GM19372 (cell line): Measurements from ENCODE around the gene FPR2.

Experiments used
- ATAC-seq: cut with Tn5 transposase; IDR thresholded peaks from one replicate; pipeline ENCODE4 v1.9.1; 2021; ENCODE audit warnings: mild to moderate bottlenecking, low read depth, moderate library complexity; ENCODE audit not compliant: unreplicated experiment

The FPR2 gene

DNA sequence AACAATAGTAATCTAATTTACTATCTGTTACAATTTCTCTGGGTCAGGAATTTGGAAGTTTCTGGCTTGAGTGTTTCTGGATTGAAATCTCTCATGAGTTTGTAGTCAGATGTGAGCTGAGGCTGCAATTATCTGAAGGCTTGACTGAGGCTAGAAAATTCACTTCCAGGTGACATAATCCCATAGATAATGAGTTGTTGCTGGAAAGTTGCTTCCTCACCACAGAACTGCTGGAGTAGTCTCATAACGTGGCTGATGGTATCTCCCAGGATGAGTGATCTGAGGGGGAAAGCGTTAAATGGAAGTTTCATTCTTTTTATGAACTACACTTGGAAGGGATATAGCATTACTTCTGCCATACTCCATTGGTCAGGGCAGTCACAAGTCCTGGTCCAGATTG lies 18.7 kb downstream of the FPR2 start:
- ATAC-seq, result no peak

DNA sequence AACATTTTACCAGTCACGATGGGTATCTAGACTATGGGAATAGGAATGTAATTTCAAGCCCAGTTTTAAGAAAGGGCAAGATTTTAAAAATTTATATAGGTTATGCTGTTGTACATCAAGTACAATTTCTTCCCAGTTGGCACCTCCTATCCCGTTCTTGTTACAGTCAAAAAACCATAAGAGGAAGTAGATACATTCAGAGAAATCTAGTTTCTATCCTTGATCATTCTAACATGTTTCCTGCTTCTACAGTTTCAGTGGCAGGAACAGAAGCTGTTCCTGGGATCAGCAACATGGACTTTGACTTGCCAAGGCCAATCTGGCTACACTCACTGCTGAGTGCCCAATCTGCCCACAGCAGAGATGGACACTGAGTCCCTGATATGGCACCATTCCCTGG lies 19.3 kb downstream of the FPR2 start:
- no peak for ATAC-seq

DNA sequence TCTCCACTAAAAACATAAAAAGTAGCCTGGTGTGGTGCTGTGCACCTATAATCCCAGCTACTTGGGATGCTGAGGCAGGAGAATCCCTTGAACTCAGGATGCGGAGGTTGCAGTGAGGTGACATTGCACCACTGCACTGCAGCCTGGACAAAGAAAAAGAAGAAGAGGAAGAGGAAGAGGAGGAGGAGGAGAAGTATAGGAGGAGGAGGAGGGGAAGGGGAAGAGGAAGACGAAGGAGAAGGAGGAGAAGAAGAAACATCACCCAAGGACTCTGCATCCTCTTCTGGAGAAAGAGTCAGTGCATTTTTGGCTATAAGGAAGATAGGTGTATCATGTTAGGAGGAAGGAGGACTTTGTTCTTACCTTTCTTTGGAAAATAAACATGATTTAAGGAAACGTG lies 21.0 kb downstream of the FPR2 start:
- no peak for ATAC-seq

DNA sequence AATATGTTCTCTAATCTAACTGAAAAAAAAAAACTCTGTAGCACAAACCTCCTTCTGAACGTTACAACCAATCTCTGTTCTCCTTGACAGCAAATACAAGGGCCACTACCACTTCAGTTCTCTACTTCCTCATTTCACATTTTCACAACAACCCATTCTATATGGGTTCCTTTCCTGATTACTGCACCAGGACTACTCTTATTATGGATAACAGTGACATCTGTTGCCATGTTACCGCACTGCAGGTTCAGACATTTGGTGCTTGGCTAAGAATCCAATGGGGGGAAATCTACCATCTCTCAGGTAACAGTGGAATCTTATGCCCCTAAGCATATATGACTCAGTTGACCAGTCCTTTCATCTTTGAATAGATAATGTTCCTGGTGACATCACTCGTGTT lies 22.4 kb downstream of the FPR2 start:
- no peak for ATAC-seq

DNA sequence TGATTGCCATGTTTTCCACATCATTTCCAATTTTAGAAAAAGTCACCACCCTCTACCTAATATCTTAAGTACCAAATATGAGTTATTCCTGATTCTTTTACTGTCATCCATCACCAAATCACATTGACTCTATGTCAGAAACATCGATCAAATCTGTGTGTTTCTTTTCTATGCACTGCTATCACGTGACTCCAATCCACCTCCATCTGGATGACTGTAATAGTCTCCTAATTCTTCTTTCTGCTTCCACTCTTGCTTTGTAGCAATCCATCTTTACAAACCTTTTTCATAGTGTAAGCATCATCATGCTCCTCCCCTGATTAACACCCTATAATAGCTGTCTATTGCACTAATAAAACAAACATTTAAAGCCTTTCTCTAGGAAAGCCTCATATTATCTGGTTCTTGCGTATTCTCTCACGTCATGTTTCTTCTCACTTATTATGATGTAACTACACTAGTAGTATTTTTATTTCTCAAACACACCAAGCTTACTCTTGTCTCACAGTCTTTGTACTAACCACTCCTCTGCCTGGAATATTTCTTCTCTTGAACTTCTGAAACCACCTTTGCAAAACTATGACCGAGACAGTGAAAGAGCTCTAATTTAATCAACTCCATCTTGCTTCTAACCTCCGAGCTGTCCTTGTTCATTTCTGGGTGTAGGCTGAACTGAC lies 23.3 kb downstream of the FPR2 start:
- no peak for ATAC-seq

DNA sequence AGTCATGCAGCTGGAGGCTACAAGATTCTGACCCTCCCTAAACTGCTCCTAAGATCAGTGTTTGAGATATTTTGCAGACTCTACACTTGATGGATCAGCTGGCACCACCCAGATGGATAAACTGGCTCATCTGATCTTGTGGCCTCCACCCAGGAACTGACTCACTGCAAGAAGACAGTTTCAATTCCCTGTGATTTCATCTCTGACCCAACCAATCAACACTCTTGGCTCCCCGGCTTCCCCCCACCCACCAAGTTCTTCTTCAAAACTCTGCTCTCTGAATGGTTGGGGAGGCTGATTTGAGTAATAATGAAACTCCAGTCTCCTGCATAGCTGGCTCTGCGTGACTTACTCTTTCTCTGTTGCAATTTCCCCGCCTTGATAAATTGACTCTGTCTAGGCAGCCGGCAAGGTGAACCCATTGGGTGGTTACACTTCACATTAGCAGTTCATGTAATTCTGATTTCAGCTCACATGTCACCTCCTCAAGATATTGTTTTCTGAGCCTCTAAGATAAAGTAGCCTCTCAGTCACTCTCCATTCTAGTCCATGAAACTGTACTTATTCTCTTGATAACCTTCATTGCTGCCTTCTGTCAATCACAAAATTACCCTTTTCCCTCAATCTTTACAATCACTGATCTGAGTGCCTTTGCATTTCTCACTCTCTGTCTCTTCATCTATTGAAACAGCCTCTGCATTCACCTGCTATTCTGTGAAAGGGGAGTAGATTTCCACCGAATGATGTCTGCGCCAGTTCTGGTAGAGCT lies 24.1 kb downstream of the FPR2 start:
- no peak for ATAC-seq

DNA sequence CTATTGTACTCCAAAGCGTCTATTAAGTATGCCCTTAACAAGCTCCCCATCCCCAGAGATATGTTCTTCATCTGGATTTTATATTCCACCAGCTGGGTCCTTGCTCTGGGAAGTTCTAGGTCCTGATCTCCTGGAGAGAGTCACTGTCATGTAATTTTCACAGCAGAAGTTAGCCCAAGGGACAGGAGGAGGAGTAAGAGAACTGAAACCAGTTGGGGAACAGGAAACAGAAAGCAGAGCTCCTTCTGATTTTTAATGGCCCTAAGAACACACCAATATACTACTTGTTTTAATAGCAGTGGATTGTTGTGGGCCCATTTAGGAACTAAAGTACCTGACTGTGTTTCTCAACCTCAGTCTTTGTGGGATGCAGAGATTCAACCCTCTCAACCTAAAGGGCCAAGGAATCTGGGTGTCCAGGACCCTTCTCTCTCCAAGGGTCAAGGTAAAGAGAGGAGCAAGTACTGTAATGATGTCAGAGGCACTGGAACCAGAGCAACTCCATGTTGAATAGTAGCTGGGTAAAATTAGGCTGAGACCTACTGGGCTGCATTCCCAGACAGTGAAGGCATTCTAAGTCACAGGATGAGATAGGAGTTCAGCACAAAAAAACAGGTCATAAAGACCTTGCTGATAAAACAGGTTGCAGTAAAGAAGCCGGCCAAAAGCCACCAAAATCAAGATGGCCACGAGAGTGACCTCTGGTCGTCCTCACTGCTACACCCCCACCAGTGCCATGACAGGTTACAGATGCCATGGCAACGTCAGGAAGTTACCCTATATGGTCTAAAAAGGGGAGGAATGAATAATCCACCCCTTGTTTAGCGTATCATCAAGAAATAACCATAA lies 25.9 kb downstream of the FPR2 start:
- no peak for ATAC-seq

DNA sequence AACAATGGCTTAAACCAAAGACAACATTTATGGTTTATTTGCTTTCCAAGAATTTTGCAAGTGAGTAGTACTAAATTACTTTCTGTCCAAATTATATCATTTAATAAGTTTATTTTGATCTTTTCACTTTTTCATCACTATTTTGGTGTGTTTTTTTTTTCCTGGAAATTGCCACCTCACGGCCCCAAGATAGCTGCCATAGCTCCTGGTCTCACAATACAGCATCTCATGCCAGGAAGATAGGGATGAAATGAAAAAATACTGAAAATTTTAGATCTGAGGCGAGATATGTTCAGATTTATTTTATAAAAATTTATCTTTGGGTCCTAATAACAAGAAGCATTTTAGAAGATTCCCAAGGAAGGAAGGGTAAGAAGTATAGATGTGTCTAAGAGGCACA lies 27.0 kb downstream of the FPR2 start:
- no peak for ATAC-seq

DNA sequence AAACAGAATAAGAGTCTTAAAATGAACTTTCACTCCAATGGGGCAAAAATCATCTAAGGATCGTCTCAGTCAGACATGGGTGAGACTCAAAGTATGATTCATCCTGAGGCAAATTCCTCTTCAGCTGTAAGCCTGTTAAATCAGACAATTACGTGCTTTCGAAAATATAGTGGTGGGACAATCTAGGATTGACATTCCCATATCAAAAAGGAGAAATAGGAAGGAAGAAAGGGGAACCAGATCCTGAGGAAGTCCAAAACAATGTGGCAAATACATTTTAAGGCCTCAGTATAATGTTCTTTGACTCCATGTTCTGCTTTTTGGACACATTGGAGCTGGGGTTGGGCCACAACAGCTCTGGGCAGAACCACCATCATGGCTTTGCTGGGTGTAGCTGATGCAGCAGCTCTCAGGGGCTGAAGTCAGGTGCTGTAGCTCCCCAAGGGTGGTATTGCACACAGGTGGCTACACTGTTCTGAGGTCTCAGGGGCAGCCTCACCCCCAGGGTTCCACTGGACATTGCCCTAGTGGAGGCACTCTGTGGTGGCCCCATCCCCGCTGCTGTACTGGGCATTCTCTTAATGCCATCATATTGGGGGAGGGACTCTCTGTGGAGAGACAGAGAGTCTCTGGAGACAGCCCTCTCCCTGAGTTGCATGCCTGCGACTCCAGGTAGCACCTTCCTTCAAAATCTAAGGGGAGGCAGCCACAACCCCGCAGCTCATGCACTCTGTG lies 28.2 kb downstream of the FPR2 start:
- no peak for ATAC-seq

DNA sequence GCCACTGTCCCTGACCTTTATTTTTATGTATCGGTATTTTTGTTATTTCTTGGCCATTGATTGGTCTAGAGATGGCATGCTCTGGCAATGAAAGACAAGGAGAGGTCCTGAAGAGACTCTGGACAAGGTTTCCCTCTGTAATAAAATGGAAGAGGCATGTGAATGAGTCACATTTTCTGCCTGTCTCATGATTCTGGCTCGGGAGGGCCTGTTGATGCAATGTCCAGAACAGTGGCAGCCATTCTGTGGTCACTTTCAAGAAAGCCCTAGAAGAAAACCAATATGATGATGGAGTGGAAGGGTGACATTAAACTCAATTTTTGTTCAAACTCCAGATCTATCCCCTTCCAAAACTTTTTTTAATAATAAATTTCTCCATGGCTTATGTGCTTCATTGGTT lies 32.0 kb downstream of the FPR2 start:
- ATAC-seq, result no peak

DNA sequence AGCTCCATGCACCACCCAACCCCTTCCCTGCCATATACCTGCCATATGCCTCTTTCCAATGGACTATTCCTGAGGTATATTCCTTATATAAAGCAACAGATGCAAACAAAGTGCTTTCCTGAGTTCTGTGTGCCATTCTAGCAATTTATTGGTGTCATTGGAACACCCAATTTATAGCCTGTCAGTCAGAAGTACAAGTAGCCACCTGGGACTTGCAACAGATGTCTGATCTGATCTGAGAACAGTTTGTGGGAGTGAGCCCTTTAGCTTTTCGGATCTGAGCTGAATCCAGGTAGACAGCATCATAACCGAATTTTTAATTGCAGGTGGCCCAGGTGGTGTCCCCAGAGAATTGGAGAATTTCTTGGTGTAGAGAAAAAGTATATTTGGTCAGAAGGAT lies 33.0 kb downstream of the FPR2 start:
- ATAC-seq, result no peak

DNA sequence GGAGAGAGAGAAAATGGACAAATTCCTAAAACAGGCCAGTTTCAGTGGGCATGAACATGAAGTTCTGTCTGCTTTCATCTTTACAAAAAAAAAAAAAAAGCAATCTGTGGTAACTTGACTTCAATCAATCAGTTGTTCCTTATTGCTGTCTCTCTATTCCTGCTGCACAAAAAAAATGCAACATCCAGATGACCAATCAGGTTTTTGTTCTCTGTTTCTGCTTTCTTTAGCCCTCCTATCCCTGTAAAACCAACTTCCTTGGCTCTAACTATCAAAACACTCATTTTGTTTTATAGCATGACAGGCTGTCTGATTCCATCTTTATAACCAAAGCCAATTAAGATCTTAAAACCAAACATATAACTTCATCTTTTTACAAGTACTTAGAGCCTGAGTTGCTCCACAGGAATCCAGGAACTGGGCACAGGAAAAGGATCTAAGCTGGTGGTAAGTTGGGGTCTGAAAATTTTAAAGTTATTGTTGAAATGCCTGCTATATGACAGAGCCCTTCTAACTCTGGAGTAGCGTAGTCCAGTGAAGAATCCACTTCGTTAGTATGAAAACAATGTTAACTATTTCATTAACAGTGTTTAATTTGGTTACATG lies 34.0 kb downstream of the FPR2 start, which contains the start of gene FPR3:
TSS of gene FPR3 (plus strand) at position 273 of the 606 bp plus-strand sequence. CDS start 28,592 bp downstream, outside the sequence.
- no peak for ATAC-seq

DNA sequence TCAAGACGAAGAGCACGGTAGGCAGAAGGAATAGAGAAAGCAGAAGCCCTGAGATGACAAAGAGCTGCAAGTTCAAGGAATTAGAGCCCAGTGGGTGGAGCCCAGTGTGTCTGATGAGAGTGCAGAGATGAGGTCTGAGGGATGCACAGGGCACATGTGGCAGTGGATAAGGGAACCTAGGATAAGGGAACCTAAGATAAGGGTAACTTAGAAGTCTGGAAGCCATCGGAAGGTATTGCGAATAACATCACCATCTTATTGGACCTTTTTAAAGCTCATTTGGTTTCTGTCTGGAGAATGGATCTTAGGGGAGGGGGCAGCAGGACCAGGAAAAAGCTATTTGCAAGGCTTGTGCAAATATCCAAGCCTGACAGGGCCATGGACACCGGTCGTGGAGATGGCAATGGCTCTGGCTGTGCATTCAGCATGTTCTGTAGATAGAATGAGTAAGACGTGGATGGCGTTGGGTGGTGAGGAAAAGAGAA lies 35.3 kb downstream of the FPR2 start:
- ATAC-seq, result no peak

DNA sequence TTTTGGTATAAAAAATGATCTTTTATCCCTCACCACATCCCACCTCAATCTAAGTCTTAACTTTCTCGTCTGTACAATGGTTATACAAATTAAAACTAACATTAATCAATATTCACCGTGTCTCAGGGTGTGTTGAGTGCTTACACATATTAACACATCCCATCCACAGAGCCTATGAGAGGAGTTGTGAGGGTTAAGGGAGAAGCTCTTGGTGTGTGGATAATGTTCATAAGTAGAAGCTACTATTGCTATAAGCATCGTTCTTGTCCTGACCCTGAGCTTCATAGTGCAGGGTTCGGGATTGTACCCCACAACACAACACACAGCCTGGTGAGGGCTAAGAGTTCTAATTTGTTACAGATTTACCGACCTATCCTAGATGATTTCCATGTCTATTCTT lies 36.5 kb downstream of the FPR2 start:
- no peak for ATAC-seq

DNA sequence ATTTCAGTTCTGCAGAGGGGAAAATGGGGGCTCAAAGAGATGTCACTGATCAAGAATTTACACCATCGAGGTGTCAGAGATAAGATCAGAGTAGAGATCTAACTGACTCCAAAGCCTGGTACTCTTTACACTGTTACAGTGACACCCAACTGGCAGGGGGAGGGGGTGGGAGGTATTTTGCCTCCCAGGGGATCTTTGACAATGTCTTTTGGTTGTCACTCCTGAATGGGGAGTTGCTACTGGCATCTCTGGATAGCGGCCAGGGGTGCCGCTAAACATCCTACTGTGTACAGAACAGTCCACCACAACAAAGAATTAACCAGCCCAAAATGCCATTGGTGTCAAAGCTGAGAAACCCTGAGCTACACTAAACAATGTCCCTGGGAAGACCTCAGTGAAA lies 37.1 kb downstream of the FPR2 start:
- no peak for ATAC-seq

DNA sequence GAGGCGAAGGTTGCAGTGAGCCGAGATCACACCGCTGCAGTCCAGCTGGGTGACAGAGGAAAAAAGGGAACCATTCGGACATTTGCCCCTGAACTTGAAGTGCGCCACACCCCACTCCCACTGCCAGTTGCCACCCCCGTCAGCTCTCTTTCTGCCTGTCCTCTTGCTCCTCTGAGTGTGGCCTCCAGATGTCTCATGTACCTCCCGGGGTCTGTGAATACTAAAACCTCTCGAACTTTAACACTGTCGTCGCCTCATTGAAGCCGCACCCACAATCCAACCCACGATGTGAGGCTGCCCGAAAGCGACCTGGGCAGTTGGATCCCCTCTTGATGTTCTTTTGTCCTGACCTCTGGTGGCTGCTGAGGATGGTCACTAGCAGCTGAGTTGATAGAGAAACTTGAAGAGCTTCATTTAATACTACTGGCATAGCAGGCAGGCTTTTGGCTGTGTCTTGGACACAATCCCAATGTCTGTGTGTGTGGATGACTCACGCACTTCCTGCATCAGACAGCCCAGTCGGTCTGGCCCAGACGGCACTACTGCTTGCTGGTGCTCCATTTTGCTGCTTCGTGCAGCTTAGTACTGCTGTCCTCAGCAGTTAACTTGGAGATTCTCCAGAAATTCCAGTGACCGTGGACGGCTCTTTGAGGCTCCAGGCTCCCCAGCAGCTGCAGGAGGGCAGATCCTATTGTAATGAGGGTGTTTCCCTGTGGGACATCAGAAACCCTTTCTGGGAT lies 38.2 kb downstream of the FPR2 start:
- no peak for ATAC-seq

DNA sequence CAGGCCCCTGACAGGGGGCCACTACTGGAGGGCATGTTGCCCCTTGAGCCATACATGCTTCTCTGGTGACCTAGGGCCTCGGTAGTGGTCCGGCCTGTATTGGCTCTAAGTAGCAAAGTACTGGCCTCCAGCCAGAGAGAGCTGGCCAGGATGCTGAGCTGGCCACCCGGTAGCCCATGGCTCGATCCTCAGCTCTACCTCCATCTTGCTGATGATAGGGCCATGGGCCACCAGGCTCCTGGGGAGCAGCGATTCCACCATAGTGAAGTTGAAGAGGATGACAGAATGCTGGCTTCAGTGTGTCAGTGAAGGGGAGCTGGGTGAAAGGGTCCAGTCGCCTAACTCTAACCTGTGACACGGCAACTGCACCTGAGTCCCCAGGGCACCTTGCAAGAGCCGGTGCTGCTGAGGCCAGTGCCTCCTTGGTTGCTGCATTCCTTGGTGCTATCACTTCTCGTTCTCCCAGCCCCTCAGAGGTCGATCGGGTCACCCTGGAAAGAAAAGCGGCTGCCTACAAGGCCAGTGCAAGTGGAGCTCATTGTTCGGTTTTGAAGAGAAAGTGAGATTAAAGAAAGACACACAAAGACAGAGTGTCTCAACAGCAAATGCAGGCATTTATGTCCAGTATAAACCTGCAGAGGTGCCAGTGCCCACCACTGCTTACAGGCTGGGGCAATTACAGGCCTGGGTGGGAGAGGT lies 38.9 kb downstream of the FPR2 start:
- no peak for ATAC-seq

DNA sequence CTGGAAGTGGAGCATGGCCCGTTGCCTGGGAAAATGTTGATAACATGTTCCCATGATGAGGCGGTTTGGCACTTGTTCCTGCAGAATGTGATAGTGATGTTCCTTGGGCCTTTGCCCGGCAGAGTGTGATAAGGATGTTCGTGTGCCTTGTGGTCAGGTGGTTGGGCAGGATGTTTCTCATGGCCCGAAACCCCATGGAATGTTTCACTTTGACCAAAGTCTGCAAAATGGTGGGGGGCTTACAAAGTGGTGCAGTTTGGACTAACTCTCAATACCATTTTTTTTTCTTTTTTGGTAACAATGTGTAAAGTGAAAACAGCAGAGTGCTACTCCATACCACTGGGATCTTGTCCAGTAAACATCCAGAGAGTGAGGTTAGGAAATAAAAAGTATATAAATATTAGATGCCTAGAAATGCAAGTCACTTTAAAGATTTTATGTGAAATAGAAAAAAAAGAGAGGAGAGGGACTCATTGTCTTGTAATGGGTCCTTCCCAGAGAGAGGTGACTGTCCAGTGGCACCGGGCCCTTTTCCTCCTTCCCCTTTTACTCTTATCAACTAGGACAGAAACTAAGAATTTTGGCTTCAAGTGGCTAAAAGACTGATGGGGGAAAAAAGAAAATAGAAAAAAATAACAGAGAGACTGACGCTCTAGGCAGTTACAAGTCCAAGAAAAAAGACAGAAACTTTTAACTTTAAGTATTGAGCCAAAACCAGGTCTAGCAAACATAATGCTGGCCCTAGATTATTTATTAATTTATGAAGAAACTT lies 39.7 kb downstream of the FPR2 start:
- ATAC-seq, result no peak
